Neural crest cell (in vitro differentiated cells): ENCODE results near the gene EMC9. TPM values are rescaled to one million over a fixed set of nuclear protein-coding genes. Genes with fewer than 3 reads are reported as not detected.
"Not testable (repeated sequence)": the region's sequence is repeated elsewhere in the genome, so short reads cannot be mapped to it uniquely, and the experiment has no call there.

ENCODE experiments used
- DNase-seq: peaks from one replicate; pipeline ENCODE4 v3.0.0; 2021; ENCODE audit warnings: low read depth, mixed read lengths, low spot score
- H3K27ac Mint-ChIP-seq: one replicate; pipeline ENCODE4 v1.8.0; 2021; ENCODE audit warnings: mild to moderate bottlenecking, mixed read lengths; ENCODE audit not compliant: unreplicated experiment
- H3K27me3 Mint-ChIP-seq: 2 replicates; pipeline ENCODE4 v1.8.0; 2021; ENCODE audit warnings: low read depth, mild to moderate bottlenecking, mixed read lengths
- H3K36me3 Mint-ChIP-seq: 2 replicates; pipeline ENCODE4 v1.8.0; 2021; ENCODE audit warnings: low read depth, mild to moderate bottlenecking, mixed read lengths
- H3K4me1 Mint-ChIP-seq: 2 replicates; pipeline ENCODE4 v1.8.0; 2021; ENCODE audit warnings: mixed read lengths
- H3K4me3 Mint-ChIP-seq: one replicate; pipeline ENCODE4 v1.8.0; 2021; ENCODE audit warnings: mild to moderate bottlenecking, mixed read lengths
- H3K9me3 Mint-ChIP-seq: 2 replicates; pipeline ENCODE4 v1.8.0; 2021; ENCODE audit warnings: mixed read lengths
- CTCF ChIP-seq: fragments of 200-600 bp; sonication (generic); conservative IDR thresholded peaks from 2 replicates; pipeline ENCODE4 v1.5.0; 2021; ENCODE audit warnings: antibody characterized with exemption, mild to moderate bottlenecking
- total RNA-seq: library from RNA; stranded (reverse); gene quantifications from 2 replicates; pipeline ENCODE4 v1.2.1, GENCODE V29; 2021

The EMC9 gene
- total RNA-seq, 1 donor from 2014 or later: 28.3 TPM

- no peak overlapping the region for H3K27ac Mint-ChIP-seq
- no peaks in the 10 kb centered on the region for H3K9me3 Mint-ChIP-seq
These were observed 34.6 kb downstream of the EMC9 start for GRCh38 chr14:24106672-24107271.

GRCh38 chr14:24105609-24106239, 35.7 kb downstream of the EMC9 start:
- H3K4me1 Mint-ChIP-seq: peaks cover 10% of the 10 kb centered on the region
- not testable (repeated sequence) for DNase-seq, H3K36me3 Mint-ChIP-seq, H3K27me3 Mint-ChIP-seq, H3K9me3 Mint-ChIP-seq, H3K4me3 Mint-ChIP-seq, H3K27ac Mint-ChIP-seq

More at GRCh38 chr14:24106672-24107271, 34.6 kb downstream of the EMC9 start:
- Mint-ChIP-seq H3K36me3 (peaks cover 5% of the 10 kb centered on the region), H3K4me1 (peaks cover 10% of the 10 kb centered on the region), H3K4me3 (no peak overlapping the region), H3K27me3 (no peaks in the 10 kb centered on the region)
- TF ChIP-seq CTCF: no peak
- no peak for DNase-seq

GRCh38 chr14:24103451-24103850, 37.9 kb downstream of the EMC9 start:
- Mint-ChIP-seq H3K36me3 (peaks cover 5% of the 10 kb centered on the region), H3K9me3 (no peaks in the 10 kb centered on the region), H3K4me3 (no peak overlapping the region), H3K27ac (no peak overlapping the region), H3K4me1 (peaks cover 4% of the 10 kb centered on the region), H3K27me3 (no peaks in the 10 kb centered on the region)
- TF ChIP-seq CTCF: no peak
- no peak for DNase-seq

- Mint-ChIP-seq H3K4me3 (no peak overlapping the region), H3K27me3 (no peaks in the 10 kb centered on the region), H3K4me1 (peaks cover 4% of the 10 kb centered on the region), H3K9me3 (no peaks in the 10 kb centered on the region), H3K27ac (no peak overlapping the region), H3K36me3 (peaks cover 5% of the 10 kb centered on the region)
- TF ChIP-seq CTCF: no peak
- no peak for DNase-seq
These were observed 38.9 kb downstream of the EMC9 start for GRCh38 chr14:24102357-24103048.

GRCh38 chr14:24100982-24101494, 40.4 kb downstream of the EMC9 start:
- Mint-ChIP-seq H3K4me1 (peaks cover 2% of the 10 kb centered on the region), H3K4me3 (no peak overlapping the region)
- TF ChIP-seq CTCF: no peak

More at GRCh38 chr14:24100982-24101494, 40.4 kb downstream of the EMC9 start:
- Mint-ChIP-seq H3K36me3 (peaks cover 5% of the 10 kb centered on the region), H3K27ac (no peak overlapping the region), H3K27me3 (no peaks in the 10 kb centered on the region), H3K9me3 (no peaks in the 10 kb centered on the region)
- no peak for DNase-seq
